KG1 (cell line): Measurements from ENCODE around the gene AGBL1.
"Not testable (repeated sequence)": the region's sequence is repeated elsewhere in the genome, so short reads cannot be mapped to it uniquely, and the experiment has no call there.

Experiments
- DNase-seq: peaks from one replicate; lab custom pipeline; 2025; lab: John Stamatoyannopoulos, UW

Gene AGBL1

GRCh38 chr15:86403221-86403620 is 323.6 kb downstream of the AGBL1 start:
- no peak for DNase-seq

- DNase-seq: no peak
These were observed 324.4 kb downstream of the AGBL1 start for GRCh38 chr15:86403914-86404583.

GRCh38 chr15:86408261-86408660 is 328.6 kb downstream of the AGBL1 start:
- DNase-seq: no peak

- no peak for DNase-seq
These were observed 332.2 kb downstream of the AGBL1 start for GRCh38 chr15:86411916-86412315.

- DNase-seq: no peak
These were observed 333.5 kb downstream of the AGBL1 start for GRCh38 chr15:86413191-86413590.

- DNase-seq: no peak
These were observed 346.1 kb downstream of the AGBL1 start for GRCh38 chr15:86425746-86426145.

- no peak for DNase-seq
These were observed 353.2 kb downstream of the AGBL1 start for GRCh38 chr15:86432861-86433260.

GRCh38 chr15:86433983-86434382 is 354.3 kb downstream of the AGBL1 start:
- no peak for DNase-seq

- DNase-seq: no peak
These were observed 359.9 kb downstream of the AGBL1 start for GRCh38 chr15:86439614-86440013.

- no peak for DNase-seq
These were observed 364.9 kb downstream of the AGBL1 start for GRCh38 chr15:86444527-86444926.

- no peak for DNase-seq
These were observed 366.0 kb downstream of the AGBL1 start for GRCh38 chr15:86445579-86446252.

- DNase-seq: no peak
These were observed 366.6 kb downstream of the AGBL1 start for GRCh38 chr15:86446253-86446640.

- DNase-seq: not testable (repeated sequence)
These were observed 385.9 kb downstream of the AGBL1 start for GRCh38 chr15:86465470-86466039.

GRCh38 chr15:86481720-86482119 is 402.0 kb downstream of the AGBL1 start:
- no peak for DNase-seq

- DNase-seq: no peak
These were observed 404.3 kb downstream of the AGBL1 start for GRCh38 chr15:86483936-86484335.

- DNase-seq: no peak
These were observed 408.4 kb downstream of the AGBL1 start for GRCh38 chr15:86488046-86488445.

GRCh38 chr15:86489981-86490380 is 410.3 kb downstream of the AGBL1 start:
- no peak for DNase-seq

GRCh38 chr15:86491118-86491517 is 411.4 kb downstream of the AGBL1 start:
- no peak for DNase-seq

- no peak for DNase-seq
These were observed 414.2 kb downstream of the AGBL1 start for GRCh38 chr15:86493884-86494283.

- DNase-seq: no peak
These were observed 414.8 kb downstream of the AGBL1 start for GRCh38 chr15:86494475-86494874.

GRCh38 chr15:86502301-86502700 is 422.6 kb downstream of the AGBL1 start:
- no peak for DNase-seq

- no peak for DNase-seq
These were observed 426.3 kb downstream of the AGBL1 start for GRCh38 chr15:86505951-86506350.

- no peak for DNase-seq
These were observed 426.7 kb downstream of the AGBL1 start for GRCh38 chr15:86506401-86506800.

- no peak for DNase-seq
These were observed 436.0 kb downstream of the AGBL1 start for GRCh38 chr15:86515625-86516024.
